Bronchial epithelial cell (primary cell): ENCODE measurements around the gene SNRPE. TPM values are rescaled to one million over a fixed set of nuclear protein-coding genes. Genes with fewer than 3 reads are reported as not detected.
A peak's percentile ranks its signal among the peaks of the same experiment; 100 is the strongest.

Experiments used
- DNase-seq: peaks from one replicate; pipeline ENCODE4 v3.0.0-alpha.2; 2010; ENCODE audit warnings: low read depth
- FAIRE-seq: peaks from 2 replicates; lab custom pipeline; 2011; peaks lifted over from hg19 to GRCh38; lab: Jason Lieb, UNC
- H3K27me3 ChIP-seq: 2 replicates; pipeline ENCODE4 v1.5.1; 2011; ENCODE audit warnings: low read length; ENCODE audit not compliant: control insufficient read depth, insufficient read depth
- H3K36me3 ChIP-seq: 2 replicates; pipeline ENCODE4 v1.5.1; 2011; ENCODE audit warnings: low read length; ENCODE audit not compliant: control insufficient read depth, insufficient read depth
- H3K4me3 ChIP-seq: 2 replicates; pipeline ENCODE4 v1.5.1; 2011; ENCODE audit warnings: mild to moderate bottlenecking, low read depth, low read length, control low read depth
- CTCF ChIP-seq: IDR thresholded peaks from 2 replicates; pipeline ENCODE4 v1.5.1; 2011; ENCODE audit warnings: mild to moderate bottlenecking, moderate library complexity, low read length, control low read depth, inconsistent platforms; ENCODE audit not compliant: insufficient read depth, severe bottlenecking
- total RNA-seq: library from RNA; depleted of rRNA; stranded (reverse); fragments of >200 nt; gene quantifications from 2 replicates; pipeline ENCODE4 v1.2.1, GENCODE V29; 2014

Gene SNRPE
- total RNA-seq, 1 donor from 2014 or later, result 41.9 TPM

- Histone ChIP-seq H3K27me3 (no peaks in the 10 kb centered on the region), H3K36me3 (peaks cover 2% of the 10 kb centered on the region), H3K4me3 (no peak overlapping the region)
- no peak for DNase-seq
- no peak for FAIRE-seq
- TF ChIP-seq CTCF, result no peak
These were observed 19.2 kb downstream of the SNRPE start for GRCh38 chr1:203880606-203881005.

DNA sequence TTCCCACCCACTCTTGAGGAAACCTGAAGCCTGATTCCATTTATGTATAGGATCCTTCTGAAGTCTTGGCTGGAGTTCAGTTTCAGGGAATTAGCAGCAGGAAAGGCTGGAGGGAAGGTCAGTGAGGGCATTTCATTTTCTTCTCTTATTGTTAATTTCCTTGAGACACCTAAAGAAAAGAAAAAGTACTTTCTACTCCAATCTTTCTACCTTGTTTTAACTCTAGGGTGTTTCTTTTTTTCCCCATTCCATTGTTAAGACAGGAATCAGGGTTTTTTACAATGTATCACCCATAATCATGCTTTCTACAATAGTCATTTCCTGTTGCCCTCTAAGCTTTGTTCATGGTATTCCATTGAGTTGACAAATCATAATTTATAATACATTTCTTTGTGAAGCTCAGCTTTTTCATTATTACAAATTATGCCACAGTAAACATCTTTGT is 27.4 kb downstream of the SNRPE start:
- Histone ChIP-seq H3K36me3 (no peaks in the 10 kb centered on the region), H3K4me3 (no peak overlapping the region), H3K27me3 (no peaks in the 10 kb centered on the region)
- no peak for TF ChIP-seq CTCF
- DNase-seq, result peak; percentile 91
- FAIRE-seq, result no peak

GRCh38 chr1:203891950-203892349 is 30.6 kb downstream of the SNRPE start:
- H3K4me3 ChIP-seq, result no peak overlapping the region
- H3K27me3 ChIP-seq, result no peaks in the 10 kb centered on the region
- FAIRE-seq, result no peak
- TF ChIP-seq CTCF, result no peak
- H3K36me3 ChIP-seq, result no peaks in the 10 kb centered on the region
- no peak for DNase-seq

DNA sequence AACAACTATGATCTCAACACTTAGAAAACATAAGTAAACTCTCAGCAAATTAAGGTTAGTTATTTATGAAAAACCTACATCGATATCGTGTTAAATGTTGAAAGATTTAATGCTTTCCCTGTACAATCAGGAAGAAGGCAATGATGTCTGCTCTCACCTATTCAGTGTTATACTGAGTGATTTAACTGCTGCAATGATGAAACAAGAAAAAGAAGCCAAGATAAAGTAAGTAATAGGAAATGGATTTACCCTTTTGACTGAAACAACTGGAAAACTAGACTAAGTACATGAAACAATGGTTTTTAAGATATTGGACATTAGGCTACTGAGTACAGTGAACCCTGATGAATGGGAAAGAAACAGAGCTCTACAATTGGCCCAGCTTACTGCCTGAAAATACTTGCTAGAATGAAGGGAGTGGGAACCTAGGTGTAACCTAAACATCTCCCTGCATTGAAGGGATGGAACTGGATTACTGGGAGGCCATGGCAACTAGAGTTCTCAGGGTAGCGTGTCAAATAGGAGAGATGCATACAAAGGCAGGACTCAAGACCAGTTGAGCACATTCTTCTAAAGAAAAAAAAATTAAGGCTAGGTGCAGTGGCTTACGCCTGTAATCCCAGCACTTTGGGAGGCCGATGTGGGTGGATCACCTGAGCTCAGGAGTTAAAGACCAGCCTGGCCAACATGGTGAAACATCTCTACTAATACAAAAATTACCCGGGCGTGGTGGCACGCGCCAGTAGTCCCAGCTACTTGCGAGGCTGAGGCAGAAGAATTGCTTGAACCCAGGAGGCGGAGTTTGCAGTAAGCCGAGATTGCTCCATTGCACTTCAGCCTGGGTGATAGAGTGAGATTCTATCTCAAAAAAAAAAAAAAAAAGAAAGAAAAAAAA is 37.3 kb downstream of the SNRPE start:
- FAIRE-seq, result no peak

DNA sequence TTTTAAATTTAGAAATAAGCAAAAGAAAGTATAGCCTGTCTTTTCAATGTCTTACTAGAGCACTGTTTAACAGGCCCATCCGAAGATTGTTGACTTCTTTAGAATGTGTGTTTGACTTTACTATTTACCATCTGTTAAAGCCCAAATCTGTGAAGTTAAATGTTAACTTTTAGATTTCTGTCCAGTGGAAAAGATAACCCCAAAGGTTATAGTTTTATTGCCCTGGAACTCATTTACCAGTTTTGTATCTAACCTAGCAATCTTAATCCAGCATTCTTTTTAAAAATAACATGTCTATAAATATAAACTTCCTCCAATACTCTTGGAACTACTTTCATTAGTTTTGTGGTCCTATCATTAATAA is 37.9 kb downstream of the SNRPE start:
- DNase-seq (no peak), FAIRE-seq (no peak)
- no peaks in the 10 kb centered on the region for H3K36me3 ChIP-seq
- no peaks in the 10 kb centered on the region for H3K27me3 ChIP-seq
- TF ChIP-seq CTCF, result no peak
- H3K4me3 ChIP-seq, result no peak overlapping the region

More for the DNA sequence above, 37.3 kb downstream of the SNRPE start:
- no peak overlapping the region for H3K4me3 ChIP-seq
- H3K27me3 ChIP-seq, result no peaks in the 10 kb centered on the region
- no peak for TF ChIP-seq CTCF
- no peaks in the 10 kb centered on the region for H3K36me3 ChIP-seq
- DNase-seq, result no peak
